ENCODE measurements around the gene RNF13.

GRCh38 chr3:149933858-149934257, 120.8 kb downstream of the RNF13 start:
- TF ChIP-seq, protein P1, sequence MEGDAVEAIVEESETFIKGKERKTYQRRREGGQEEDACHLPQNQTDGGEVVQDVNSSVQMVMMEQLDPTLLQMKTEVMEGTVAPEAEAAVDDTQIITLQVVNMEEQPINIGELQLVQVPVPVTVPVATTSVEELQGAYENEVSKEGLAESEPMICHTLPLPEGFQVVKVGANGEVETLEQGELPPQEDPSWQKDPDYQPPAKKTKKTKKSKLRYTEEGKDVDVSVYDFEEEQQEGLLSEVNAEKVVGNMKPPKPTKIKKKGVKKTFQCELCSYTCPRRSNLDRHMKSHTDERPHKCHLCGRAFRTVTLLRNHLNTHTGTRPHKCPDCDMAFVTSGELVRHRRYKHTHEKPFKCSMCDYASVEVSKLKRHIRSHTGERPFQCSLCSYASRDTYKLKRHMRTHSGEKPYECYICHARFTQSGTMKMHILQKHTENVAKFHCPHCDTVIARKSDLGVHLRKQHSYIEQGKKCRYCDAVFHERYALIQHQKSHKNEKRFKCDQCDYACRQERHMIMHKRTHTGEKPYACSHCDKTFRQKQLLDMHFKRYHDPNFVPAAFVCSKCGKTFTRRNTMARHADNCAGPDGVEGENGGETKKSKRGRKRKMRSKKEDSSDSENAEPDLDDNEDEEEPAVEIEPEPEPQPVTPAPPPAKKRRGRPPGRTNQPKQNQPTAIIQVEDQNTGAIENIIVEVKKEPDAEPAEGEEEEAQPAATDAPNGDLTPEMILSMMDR (conservative IDR thresholded peaks at IDR 0.05 in 1 of 2, IDR thresholded peaks at IDR 0.05 in 1 of 2; ENCODE audit: extremely low read depth in 1 of 2, insufficient read depth in 1 of 2, low read depth in 1 of 2, low read length in 2 of 2): no peak
- no peak for TF ChIP-seq EZH2 (IDR thresholded peaks at IDR 0.05; ENCODE audit: borderline replicate concordance, low read length)

Data from mammary epithelial cell (primary cell).